Measurements from ENCODE around the gene DQX1. TPM values are rescaled to one million over a fixed set of nuclear protein-coding genes. Genes with fewer than 3 reads are reported as not detected.

DQX1 gene
- total RNA-seq, 1 experiment from 2014 or later = 0.71 TPM

GRCh38 chr2:74554820-74555531 is 28.9 kb upstream of the DQX1 start:
- TSS peak; percentile 54 for BruUV-seq (replicated peaks)
- DNase-seq (ENCODE audit: low spot score) = peak; percentile 36
- intact Hi-C loops (cut with micrococcal nuclease; ENCODE audit: unreplicated experiment) = no loop called here
- H3K27ac ChIP-seq (ENCODE audit: low read depth, low read length, poor library complexity, severe bottlenecking) = peak overlapping the region; percentile 78
- no peaks in the 10 kb centered on the region for H3K27me3 ChIP-seq (replicated peaks; ENCODE audit: insufficient read depth, low read depth, low read length, poor library complexity)
- POLR2A ChIA-PET (ENCODE audit: low non-redundant PET) = no interaction called here
- TF ChIP-seq EZH2 (IDR thresholded peaks at IDR 0.05; ENCODE audit: borderline replicate concordance, low read depth, low read length, poor library complexity, severe bottlenecking) = no peak
- no peaks in the 10 kb centered on the region for H3K4me1 ChIP-seq (ENCODE audit: insufficient read depth, low read length, poor library complexity, severe bottlenecking)
- H3K4me3 ChIP-seq (ENCODE audit: low read depth, low read length, poor library complexity, severe bottlenecking) = peak overlapping the region; percentile 76
- H3K36me3 ChIP-seq (ENCODE audit: insufficient read depth, low read length, poor library complexity, severe bottlenecking) = peaks cover 7% of the 10 kb centered on the region
- no peaks in the 10 kb centered on the region for H3K9me3 ChIP-seq (ENCODE audit: low read depth, low read length, poor library complexity, severe bottlenecking)
- CTCF ChIA-PET = no interaction called here

DNA sequence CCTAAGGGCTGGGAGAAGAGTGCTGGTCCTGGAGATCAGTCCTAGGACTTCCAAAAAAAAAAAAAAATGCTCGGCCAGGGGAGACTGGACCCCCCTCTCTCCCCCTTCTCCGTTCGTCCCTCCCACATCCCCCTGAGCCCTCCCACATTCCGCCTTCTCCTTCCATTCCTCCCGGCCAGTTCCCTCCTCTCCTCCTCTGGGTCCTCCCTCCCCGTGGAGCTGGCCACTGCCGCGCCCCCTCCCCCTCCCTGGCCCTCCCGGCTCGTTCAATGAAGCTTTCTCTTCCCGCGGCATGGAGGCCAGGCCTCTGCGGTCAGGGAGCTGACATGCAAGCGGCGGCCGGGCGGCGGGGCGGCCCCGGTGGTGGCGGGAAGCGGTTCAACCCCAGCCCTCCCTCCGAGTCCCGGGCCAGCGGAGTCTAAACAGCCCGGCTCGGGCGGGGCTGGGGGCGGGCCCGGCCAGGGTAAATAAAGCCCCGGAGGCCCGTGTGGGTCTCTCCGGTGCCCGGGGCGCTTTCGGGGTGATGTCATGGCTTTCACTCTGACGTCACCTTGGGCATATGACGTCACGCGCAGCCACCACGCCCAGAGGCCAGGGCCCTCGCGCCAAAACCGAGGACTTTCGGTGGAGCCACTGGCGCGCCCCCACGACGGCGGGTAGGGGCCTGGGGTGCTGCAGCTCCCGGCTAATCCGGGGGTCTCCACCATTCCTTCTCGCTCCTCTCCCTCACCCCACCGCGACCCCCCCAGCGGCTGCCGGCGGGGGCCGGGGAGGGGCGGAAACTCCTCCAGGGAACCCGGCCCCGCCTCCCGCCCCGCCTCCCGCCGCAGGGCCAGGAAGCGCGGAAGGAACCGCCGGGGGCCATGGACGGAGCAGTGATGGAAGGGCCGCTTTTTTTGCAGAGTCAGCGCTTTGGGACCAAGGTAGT is 28.1 kb upstream of the DQX1 start, which contains the start of the genes DOK1 and LOXL3:
DOK1 (plus strand) TSS at position 829 of the 928 bp plus-strand sequence; CDS start at position 864, 35 bp downstream.
LOXL3 (minus strand) TSS at position 51 of the 928 bp plus-strand sequence. CDS start 1,308 bp downstream, outside the sequence.
- CTCF ChIA-PET = no interaction called here
- TF ChIP-seq EZH2 (IDR thresholded peaks at IDR 0.05; ENCODE audit: borderline replicate concordance, low read depth, low read length, poor library complexity, severe bottlenecking) (no peak), CTCF (conservative IDR thresholded peaks at IDR 0.05; ENCODE audit: low read depth, low read length) (no peak)
- Histone ChIP-seq H3K27ac (ENCODE audit: low read depth, low read length, poor library complexity, severe bottlenecking) (peak within 1 kb of the TSS; percentile 78), H3K36me3 (ENCODE audit: insufficient read depth, low read length, poor library complexity, severe bottlenecking) (peaks cover 7% of the 10 kb centered on the region), H3K4me1 (ENCODE audit: insufficient read depth, low read length, poor library complexity, severe bottlenecking) (peaks cover 3% of the 10 kb centered on the region), H3K9me3 (ENCODE audit: low read depth, low read length, poor library complexity, severe bottlenecking) (no peaks in the 10 kb centered on the region), H3K27me3 (replicated peaks; ENCODE audit: insufficient read depth, low read depth, low read length, poor library complexity) (no peaks in the 10 kb centered on the region), H3K4me3 (ENCODE audit: low read depth, low read length, poor library complexity, severe bottlenecking) (peak within 1 kb of the TSS; percentile 76)
- intact Hi-C loops (cut with micrococcal nuclease; ENCODE audit: unreplicated experiment) = no loop called here
- no TSS peak for BruUV-seq (replicated peaks)
- POLR2A ChIA-PET (ENCODE audit: low non-redundant PET) = interaction anchor here (0.7 kb wide), 1 partner anchor 15 kb away, joined by 43 read pairs; no protein-coding TSS in a partner anchor
- DNase-seq (ENCODE audit: low spot score) = peak; percentile 85

GRCh38 chr2:74552914-74553811 is 27.1 kb upstream of the DQX1 start:
- no peak overlapping the region for H3K27ac ChIP-seq (ENCODE audit: low read depth, low read length, poor library complexity, severe bottlenecking)
- peaks cover 7% of the 10 kb centered on the region for H3K36me3 ChIP-seq (ENCODE audit: insufficient read depth, low read length, poor library complexity, severe bottlenecking)
- ChIA-PET POLR2A (ENCODE audit: low non-redundant PET) (no interaction called here), CTCF (no interaction called here)
- peaks cover 5% of the 10 kb centered on the region for H3K27me3 ChIP-seq (replicated peaks; ENCODE audit: insufficient read depth, low read depth, low read length, poor library complexity)
- peak overlapping the region; percentile 76 for H3K4me3 ChIP-seq (ENCODE audit: low read depth, low read length, poor library complexity, severe bottlenecking)
- peaks cover 5% of the 10 kb centered on the region for H3K4me1 ChIP-seq (ENCODE audit: insufficient read depth, low read length, poor library complexity, severe bottlenecking)
- BruUV-seq (replicated peaks) = no TSS peak
- no peaks in the 10 kb centered on the region for H3K9me3 ChIP-seq (ENCODE audit: low read depth, low read length, poor library complexity, severe bottlenecking)
- no peak for TF ChIP-seq EZH2 (IDR thresholded peaks at IDR 0.05; ENCODE audit: borderline replicate concordance, low read depth, low read length, poor library complexity, severe bottlenecking)
- no peak for TF ChIP-seq CTCF (conservative IDR thresholded peaks at IDR 0.05; ENCODE audit: low read depth, low read length)
- DNase-seq (ENCODE audit: low spot score) = no peak
- intact Hi-C loops (cut with micrococcal nuclease; ENCODE audit: unreplicated experiment) = no loop called here
